PC-9 (cell line): ENCODE results near the gene LMOD1. TPM values are rescaled to one million over a fixed set of nuclear protein-coding genes. Genes with fewer than 3 reads are reported as not detected.

Experiments used
- BruUV-seq: library from RNA; stranded (reverse); fragments of 400-500 nt; replicated peaks from 2 replicates; lab custom pipeline; 2021; lab: Mats Ljungman, UMichigan
- CTCF ChIA-PET: fragments of 300-600 bp; sonication (Branson Sonifier 250); formaldehyde crosslinking; loops from one replicate; lab custom pipeline; 2022; ENCODE audit warnings: antibody characterized with exemption; lab: Charles Lee
- POLR2A ChIA-PET: fragments of 300-600 bp; sonication (Branson Sonifier 250); formaldehyde crosslinking; loops from one replicate; lab custom pipeline; 2022; ENCODE audit warnings: antibody characterized with exemption; ENCODE audit not compliant: unreplicated experiment; lab: Charles Lee
- DNase-seq, 2 experiments: peaks; one replicate each; pipeline versions ENCODE4 v3.0.0 to v3.0.0-alpha.2; 2015 to 2022; ENCODE audit warnings: mixed read lengths in 1 of 2
- H2AFZ ChIP-seq: fragments of 200-600 bp; sonication (generic); 2 replicates; pipeline ENCODE4 v1.8.1; 2017; ENCODE audit warnings: antibody characterized with exemption
- H3F3A ChIP-seq: fragments of 200-600 bp; sonication (generic); 2 replicates; pipeline ENCODE4 v1.8.1; 2017; ENCODE audit warnings: antibody characterized with exemption, mild to moderate bottlenecking, low read depth; ENCODE audit not compliant: insufficient read depth
- H3K27ac ChIP-seq: fragments of 200-600 bp; sonication (generic); 2 replicates; pipeline ENCODE4 v1.6.1; 2016; ENCODE audit warnings: mixed run types
- H3K27me3 ChIP-seq: fragments of 200-600 bp; sonication (generic); 2 replicates; pipeline ENCODE4 v1.6.1; 2016; ENCODE audit warnings: low read depth, mixed run types; ENCODE audit not compliant: insufficient read depth
- H3K36me3 ChIP-seq: fragments of 200-600 bp; sonication (generic); 2 replicates; pipeline ENCODE4 v1.6.1; 2016; ENCODE audit warnings: low read depth, mixed run types
- H3K4me1 ChIP-seq: fragments of 200-600 bp; sonication (generic); replicated peaks from 2 replicates; pipeline ENCODE4 v1.6.1; 2016; ENCODE audit warnings: mixed run types; ENCODE audit not compliant: insufficient read depth
- H3K4me2 ChIP-seq: fragments of 200-600 bp; sonication (generic); 2 replicates; pipeline ENCODE4 v1.6.1; 2017; ENCODE audit warnings: mixed run types
- H3K4me3 ChIP-seq: fragments of 200-600 bp; sonication (generic); 2 replicates; pipeline ENCODE4 v1.6.1; 2016; ENCODE audit warnings: mixed run types
- H3K79me2 ChIP-seq: fragments of 200-600 bp; sonication (generic); 2 replicates; pipeline ENCODE4 v1.6.1; 2017; ENCODE audit warnings: low read depth, mixed run types
- H3K9me2 ChIP-seq: fragments of 200-600 bp; sonication (generic); 2 replicates; pipeline ENCODE4 v1.8.1; 2017; ENCODE audit warnings: mild to moderate bottlenecking; ENCODE audit not compliant: insufficient read depth
- H3K9me3 ChIP-seq: fragments of 200-600 bp; sonication (generic); 2 replicates; pipeline ENCODE4 v1.8.1; 2016; ENCODE audit warnings: low read depth; ENCODE audit not compliant: insufficient read depth
- H4K20me1 ChIP-seq: fragments of 200-600 bp; sonication (generic); 2 replicates; pipeline ENCODE4 v1.8.1; 2017; ENCODE audit not compliant: insufficient read depth
- CTCF ChIP-seq: fragments of 200-600 bp; sonication (generic); conservative IDR thresholded peaks from 2 replicates; pipeline ENCODE4 v1.6.1; 2017; ENCODE audit warnings: mixed run types, antibody characterized with exemption, mild to moderate bottlenecking, moderate library complexity
- EZH2 ChIP-seq: fragments of 200-600 bp; sonication (generic); IDR thresholded peaks from 2 replicates; pipeline ENCODE4 v1.8.0; 2017; ENCODE audit warnings: antibody characterized with exemption, low read depth
- intact Hi-C: fragments of 100-400 bp; cut with micrococcal nuclease; formaldehyde crosslinking; loops from one replicate; pipeline ENCODE4 v1.10.0; 2022; ENCODE audit not compliant: unreplicated experiment
- total RNA-seq: library from RNA; stranded (reverse); gene quantifications from 2 replicates; pipeline ENCODE4 v1.2.3, GENCODE V29; 2021

LMOD1 gene
- total RNA-seq, 1 experiment from 2014 or later, result 0.74 TPM

DNA sequence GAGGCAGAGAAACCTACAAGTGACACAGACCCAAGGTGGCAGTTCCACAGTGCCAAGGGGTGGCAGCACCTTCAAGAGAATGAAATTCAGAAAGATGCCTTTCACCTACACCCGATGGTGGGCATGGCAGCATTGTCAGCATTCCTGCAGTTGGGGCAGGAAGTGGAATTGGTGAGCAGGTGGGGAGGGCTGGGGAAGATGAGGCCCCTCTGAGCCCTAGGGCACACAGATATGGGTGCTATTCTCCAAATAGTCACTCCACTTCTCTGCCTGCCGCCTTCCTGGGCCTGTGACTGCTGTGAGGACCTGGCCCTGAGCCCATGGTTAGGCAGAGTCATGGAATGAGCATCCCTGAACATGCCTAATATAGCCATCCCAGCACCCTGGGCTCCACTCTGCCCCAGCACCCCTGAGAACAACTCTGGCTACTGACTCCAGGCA is 49.4 kb downstream of the LMOD1 start:
- CTCF ChIA-PET, result interaction anchor here (0.6 to 2.2 kb wide), 5 partner anchors 18 to 110 kb away, joined by 7 to 23 read pairs (median 8); no protein-coding TSS in a partner anchor
- TF ChIP-seq CTCF, result peak; percentile 62
- TF ChIP-seq EZH2, result no peak
- Histone ChIP-seq H3K9me2 (no peaks in the 10 kb centered on the region), H3F3A (peaks cover 35% of the 10 kb centered on the region), H2AFZ (no peak overlapping the region), H3K4me3 (no peak overlapping the region), H3K27ac (peak overlapping the region; percentile 61), H4K20me1 (no peaks in the 10 kb centered on the region), H3K4me1 (peaks cover 29% of the 10 kb centered on the region), H3K27me3 (no peaks in the 10 kb centered on the region), H3K9me3 (no peaks in the 10 kb centered on the region), H3K4me2 (peak overlapping the region; percentile 43), H3K36me3 (no peaks in the 10 kb centered on the region), H3K79me2 (no peaks in the 10 kb centered on the region)
- intact Hi-C loops, result loop anchor here (1.0 kb wide), 3 partner anchors 58 to 222 kb away; partner anchors contain the start of gene TIMM17A
- BruUV-seq, result no TSS peak
- POLR2A ChIA-PET, result no interaction called here
- DNase-seq, result peak; percentile 77 to 89

DNA sequence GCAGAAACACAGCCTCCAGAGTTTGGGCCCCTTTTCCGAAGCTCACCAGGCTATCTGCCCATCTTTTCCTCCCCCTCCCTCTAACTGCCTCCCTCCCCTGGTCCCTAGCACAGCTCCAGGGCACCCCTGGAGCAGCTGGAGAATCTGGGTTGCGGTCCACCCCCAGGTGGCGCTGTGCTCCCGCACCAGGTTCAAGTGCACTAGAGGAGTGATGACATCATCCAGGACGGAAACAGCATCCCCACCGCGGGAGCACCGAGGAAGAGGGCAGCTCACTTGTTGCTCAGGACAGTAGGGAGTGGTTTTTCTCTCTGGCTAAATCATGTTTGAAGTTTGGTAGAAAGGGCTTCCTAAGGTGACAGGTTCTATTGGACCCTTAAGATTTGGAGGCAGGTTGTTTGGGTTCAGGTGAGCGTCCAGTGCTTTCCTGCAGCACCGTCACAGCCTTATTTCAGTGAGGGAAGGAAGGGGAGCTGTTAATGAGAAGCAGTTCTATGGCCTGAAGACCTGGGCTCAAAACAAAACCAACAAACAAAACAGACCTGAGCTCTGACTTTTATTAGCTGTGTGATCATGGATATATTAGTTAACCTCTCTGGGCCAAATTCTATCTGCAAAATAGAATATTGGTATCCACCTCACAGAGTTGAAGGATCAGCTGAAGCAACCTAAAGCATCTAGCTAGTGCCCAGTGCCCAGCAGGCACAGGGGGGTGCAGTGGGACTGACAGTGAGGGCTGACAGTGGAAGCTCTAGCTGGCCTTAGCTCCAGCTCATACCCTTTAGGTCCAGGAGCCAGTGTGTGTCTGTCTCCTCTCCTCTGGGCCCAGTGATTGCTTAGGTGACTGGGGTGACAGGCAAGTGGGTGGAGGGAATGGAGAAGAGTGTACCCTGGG is 50.2 kb downstream of the LMOD1 start:
- ChIA-PET CTCF (interaction anchor here (0.5 to 2.2 kb wide), 14 partner anchors 13 to 445 kb away, joined by 3 to 23 read pairs (median 7); no protein-coding TSS in a partner anchor), POLR2A (interaction anchor here (0.6 to 0.7 kb wide), 4 partner anchors 24 to 412 kb away, joined by 3 to 8 read pairs (median 4); no protein-coding TSS in a partner anchor)
- Histone ChIP-seq H3K27me3 (no peaks in the 10 kb centered on the region), H3K79me2 (no peaks in the 10 kb centered on the region), H3K36me3 (no peaks in the 10 kb centered on the region), H3F3A (peaks cover 35% of the 10 kb centered on the region), H3K27ac (peak overlapping the region; percentile 61), H3K4me1 (peaks cover 29% of the 10 kb centered on the region), H3K9me2 (no peaks in the 10 kb centered on the region), H3K4me2 (peak overlapping the region; percentile 43), H2AFZ (no peak overlapping the region; the same call in 1 of the 2 replicates), H3K4me3 (no peak overlapping the region), H4K20me1 (no peaks in the 10 kb centered on the region), H3K9me3 (no peaks in the 10 kb centered on the region)
- TSS peak; percentile 12 for BruUV-seq
- intact Hi-C loops, result loop anchor here (1.0 kb wide), 3 partner anchors 76 to 239 kb away; no protein-coding TSS in a partner anchor
- peak; percentile 75 to 89 for DNase-seq
- no peak for TF ChIP-seq EZH2
- peak; percentile 98 for TF ChIP-seq CTCF

GRCh38 chr1:201895120-201895665 is 51.2 kb downstream of the LMOD1 start:
- H3K79me2 ChIP-seq, result no peaks in the 10 kb centered on the region
- H3K36me3 ChIP-seq, result no peaks in the 10 kb centered on the region
- H3F3A ChIP-seq, result peaks cover 41% of the 10 kb centered on the region
- H2AFZ ChIP-seq, result no peak overlapping the region
- BruUV-seq, result no TSS peak
- no peak for TF ChIP-seq CTCF
- no peak for TF ChIP-seq EZH2
- intact Hi-C loops, result loop anchor here (1.0 kb wide), 1 partner anchor 240 kb away; no protein-coding TSS in a partner anchor
- H3K27me3 ChIP-seq, result no peaks in the 10 kb centered on the region
- H3K27ac ChIP-seq, result no peak overlapping the region
- H4K20me1 ChIP-seq, result no peaks in the 10 kb centered on the region
- no peak overlapping the region for H3K4me3 ChIP-seq
- peaks cover 29% of the 10 kb centered on the region for H3K4me1 ChIP-seq
- no peaks in the 10 kb centered on the region for H3K9me3 ChIP-seq
- no peak overlapping the region for H3K4me2 ChIP-seq
- no peaks in the 10 kb centered on the region for H3K9me2 ChIP-seq
- ChIA-PET CTCF (interaction anchor here (0.5 to 2.2 kb wide), 9 partner anchors 12 to 240 kb away, joined by 3 to 23 read pairs (median 7); no protein-coding TSS in a partner anchor), POLR2A (interaction anchor here (0.6 kb wide), 2 partner anchors 14 to 73 kb away, joined by 3 to 8 read pairs; no protein-coding TSS in a partner anchor)
- DNase-seq, result peak in 1 of 2 experiments; percentile 24
